Non-pigmented ciliary epithelial cell (primary cell): ENCODE results near the gene CDKL4.
"Not testable (repeated sequence)": the region's sequence is repeated elsewhere in the genome, so short reads cannot be mapped to it uniquely, and the experiment has no call there.

Source experiments
- DNase-seq: peaks from one replicate; pipeline ENCODE4 v3.0.0-alpha.2; 2010; ENCODE audit warnings: low read depth

The CDKL4 gene

DNA sequence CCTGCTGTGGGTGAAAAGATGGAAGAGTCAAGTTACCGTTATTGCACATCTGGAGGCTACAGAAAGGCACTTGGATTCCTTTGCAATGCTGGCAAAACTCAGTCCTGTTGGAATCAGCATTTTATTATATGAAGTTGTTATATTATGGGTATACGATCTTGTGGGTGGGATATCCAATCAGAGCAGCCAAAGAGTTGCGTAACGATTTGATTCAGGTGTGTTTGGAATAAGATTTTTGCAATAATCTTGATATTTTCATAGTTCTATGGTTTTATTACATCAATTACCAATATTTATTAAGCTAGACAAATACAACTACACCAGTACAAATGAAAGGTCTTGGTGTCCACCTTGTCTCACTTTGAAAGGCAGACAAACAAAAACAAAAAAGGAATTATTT, 65.0 kb downstream of the CDKL4 start:
- DNase-seq, result no peak

DNA sequence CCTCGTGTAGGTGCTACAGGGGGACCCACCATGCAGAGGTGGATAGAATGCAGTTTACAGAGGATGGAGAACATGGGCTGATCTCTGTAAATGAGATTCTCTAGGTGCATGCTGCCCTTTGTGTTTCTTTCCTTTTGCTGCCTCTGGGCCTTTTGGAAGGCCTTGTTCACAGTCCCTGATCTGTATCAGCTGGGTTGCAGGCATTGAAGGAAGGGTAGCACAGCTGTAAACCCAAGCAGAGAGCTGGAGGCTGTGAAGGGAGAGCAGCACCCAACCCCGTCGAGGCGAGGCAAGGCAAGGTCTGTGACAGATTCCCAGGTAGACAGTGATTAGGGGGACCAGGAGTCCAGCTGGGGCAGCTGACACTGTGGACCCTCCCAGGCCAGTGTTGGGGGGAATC, 66.8 kb downstream of the CDKL4 start:
- DNase-seq, result no peak

DNA sequence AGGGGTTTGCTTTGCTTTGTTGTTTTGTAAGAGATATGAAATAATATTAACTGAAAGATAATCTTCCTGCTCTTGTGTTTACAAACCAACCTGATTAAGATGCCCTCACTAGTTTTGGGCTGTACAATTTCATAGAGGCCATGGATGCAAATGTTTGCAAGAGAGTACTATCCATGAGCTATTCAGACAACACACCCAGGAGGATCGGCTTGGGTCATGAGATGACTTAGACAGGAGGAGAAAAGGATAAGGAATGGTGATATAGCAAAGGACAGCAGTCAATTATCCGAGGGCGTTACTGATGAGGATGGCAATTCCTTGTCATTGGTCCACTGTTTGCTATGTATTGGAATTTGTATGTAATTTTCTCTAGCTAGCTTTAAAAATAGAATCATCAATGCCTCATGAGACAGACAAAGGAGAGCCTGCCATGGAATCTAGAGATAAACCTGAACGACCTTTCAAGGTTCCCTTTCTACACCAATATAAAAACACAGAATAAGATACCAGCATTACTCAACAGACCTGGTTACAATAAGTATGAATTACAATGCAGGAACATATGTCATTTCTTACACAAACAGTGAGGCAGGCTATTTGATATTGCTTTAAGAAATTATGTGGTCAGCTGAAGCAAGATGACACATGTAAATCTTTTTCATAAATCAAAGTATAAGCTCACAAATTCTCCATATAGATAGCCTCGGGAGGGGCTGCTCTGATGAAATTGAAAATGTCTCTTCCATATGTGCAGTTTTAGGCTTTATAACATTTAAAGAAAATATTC, 68.6 kb downstream of the CDKL4 start:
- no peak for DNase-seq

DNA sequence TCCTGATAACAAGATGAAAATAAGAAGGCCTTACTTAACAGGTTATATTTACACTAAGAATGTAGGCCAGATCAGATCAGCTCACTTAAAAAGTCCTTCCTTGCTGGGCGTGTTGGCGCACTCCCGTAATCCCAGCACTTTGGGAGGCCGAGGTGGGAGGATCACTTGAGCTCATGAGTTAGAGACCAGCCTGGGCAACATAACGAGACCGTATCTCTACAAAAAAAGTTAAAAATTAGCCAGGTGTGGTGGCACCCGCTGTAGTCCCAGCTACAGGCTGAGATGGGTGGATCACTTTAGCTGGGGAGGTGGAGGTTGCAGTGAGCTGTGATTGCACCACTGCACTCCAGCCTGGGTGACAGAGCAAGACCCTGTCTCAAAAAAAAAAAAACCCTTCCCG, 69.7 kb downstream of the CDKL4 start:
- DNase-seq, result no peak

DNA sequence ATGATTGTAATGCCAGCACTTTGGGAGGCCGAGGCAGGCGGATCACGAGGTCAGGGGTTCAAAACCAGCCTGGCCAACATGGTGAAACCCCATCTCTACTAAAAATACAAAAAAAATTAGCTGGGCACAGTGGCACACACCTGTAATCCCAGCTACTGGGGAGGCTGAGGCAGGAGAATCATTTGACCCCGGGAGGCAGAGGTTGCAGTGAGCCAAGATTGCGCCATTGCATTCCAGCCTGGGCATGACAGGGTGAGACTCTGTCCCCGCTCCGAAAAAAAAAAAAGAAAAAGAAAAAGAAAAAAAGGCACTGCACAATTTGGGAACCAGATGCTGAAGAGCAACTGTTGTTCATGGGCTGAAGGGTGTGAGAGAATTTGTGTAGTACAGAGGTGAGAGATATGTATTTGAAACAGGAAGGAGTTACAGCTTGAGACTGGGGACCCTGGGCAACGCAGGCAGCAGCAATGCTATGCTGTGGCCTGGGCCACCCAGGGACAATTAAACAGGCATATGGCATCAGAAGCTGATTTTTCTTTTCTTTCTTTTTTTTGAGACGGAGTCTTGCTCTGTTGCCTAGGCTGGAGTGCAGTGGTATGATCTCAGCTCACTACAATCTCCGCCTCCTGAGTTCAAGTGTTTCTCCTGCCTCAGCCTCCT, 71.6 kb downstream of the CDKL4 start:
- not testable (repeated sequence) for DNase-seq

DNA sequence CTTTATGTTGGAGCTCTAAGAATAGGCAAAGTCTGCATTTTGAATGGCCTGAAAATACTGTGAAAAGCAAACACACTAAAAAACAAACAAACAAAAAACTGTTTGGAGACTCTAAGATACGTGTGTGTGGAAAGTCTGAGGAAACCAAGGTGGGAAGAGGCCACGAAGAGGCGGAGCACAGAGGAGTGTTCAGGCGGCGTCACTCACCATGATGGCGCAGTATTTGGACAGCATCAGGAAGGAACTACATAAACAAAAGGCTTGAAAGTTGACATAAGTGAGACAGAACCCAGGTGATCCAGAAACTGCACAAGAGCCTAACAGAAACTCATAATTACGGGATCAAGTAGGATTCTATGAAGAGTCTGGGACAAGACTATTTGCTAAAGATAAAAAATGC, 72.1 kb downstream of the CDKL4 start:
- no peak for DNase-seq

DNA sequence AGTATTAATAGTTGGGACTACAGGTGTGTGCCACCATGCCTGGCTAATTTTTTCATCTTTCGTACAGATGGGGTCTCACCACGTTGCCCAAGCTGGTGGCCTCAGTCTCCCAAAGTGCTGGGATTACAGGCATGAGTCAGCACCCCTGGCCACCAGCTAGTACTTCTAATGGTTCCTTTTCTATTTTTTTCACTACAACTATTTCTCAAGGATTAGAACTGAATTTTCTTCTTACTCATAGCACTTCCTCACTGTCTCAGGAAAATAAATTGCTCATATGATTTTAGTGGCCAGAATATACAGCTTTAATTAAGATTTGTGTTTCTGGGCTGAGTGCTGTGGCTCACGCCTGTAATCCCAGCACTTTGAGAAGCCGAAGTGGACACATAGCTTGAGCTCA, 79.7 kb downstream of the CDKL4 start:
- no peak for DNase-seq

DNA sequence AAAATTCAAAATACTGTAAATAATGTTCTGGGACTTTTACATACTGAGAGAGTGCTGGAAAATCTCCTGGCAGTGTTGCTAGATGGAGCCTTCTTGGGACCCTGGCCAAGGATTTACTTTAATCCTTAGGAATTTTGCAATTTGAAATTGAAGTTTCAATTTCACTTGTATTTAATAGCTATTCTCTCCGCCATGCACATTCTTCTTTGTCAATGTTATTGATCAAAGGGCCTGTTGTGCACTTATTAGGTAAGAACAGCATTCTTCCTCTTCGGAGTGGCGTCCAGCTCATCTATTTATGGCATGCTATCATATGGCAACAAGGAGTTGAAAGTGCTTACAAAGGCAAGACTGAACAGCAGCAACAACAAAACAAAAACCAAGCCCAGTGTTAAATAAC, 82.8 kb downstream of the CDKL4 start:
- no peak for DNase-seq

DNA sequence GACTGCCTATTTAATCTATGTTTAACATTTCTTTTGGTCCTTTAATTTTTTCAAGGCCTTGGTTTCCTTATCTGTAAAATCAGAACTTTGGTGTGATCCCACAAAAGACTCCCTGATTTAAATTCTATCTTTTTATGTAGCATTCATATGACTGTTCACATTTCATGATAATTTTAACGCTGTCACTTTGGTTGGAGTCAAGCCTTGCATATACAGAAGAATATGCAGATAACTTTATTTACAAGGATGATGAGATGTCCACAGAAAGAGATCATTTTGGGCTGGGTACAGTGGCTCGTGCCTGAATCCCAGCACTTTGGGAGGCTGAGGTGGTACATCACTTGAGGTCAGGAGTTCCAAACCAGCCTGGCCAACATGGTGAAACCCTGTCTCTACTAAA, 84.5 kb downstream of the CDKL4 start:
- DNase-seq, result no peak

DNA sequence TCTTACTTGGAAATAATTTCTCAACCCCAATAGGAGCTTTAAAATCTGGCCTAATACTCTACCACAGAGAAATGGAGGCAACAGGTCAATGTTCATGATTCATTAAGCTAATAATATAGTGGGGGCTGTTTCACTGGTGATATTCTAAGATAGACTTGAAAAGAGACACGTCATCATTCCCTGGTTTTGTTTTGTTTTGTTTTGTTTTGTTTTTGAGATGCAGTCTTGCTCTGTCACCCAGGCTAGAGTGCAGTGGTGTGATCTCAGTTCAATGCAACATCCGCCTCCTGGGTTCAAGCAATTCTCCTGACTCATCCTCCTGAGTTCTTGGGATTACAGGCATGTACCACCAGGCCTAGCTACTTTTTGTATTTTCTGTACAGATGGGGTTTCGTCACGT, 85.4 kb downstream of the CDKL4 start:
- DNase-seq, result no peak

DNA sequence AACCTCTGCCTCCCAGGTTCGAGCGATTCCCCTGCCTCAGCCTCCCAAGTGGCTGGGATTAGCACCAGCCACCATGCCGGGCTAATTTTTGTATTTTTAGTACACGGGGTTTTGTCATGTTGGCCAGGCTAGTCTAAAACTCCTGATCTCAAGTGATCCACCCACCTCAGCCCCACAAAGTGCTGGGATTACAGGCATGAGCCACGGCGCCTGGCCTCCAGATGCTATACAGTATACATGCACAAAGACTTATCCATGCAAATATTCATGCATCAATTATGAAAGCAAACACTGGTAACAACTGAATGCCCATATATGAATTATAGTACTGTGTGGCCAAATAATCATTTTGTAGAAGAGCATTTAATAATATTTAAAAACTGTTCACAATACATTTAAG, 86.9 kb downstream of the CDKL4 start:
- no peak for DNase-seq

DNA sequence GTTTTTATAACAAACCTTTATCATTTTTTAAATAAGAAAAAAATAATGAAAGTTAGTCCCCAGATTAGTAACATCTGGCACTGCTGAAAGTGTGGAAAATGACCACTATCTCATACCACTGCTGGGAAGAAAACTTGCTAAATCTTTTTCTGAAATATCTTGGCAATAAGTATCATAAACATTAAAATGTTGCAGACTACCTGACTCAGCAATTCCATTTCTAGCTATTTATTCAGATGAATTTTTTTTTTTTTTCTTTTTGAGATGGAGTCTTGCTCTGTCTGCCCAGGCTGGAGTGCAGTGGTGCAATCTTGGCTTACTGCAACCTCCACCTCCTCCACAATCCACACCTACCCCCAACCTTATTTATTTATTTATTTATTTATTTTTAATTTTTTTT, 87.7 kb downstream of the CDKL4 start:
- DNase-seq, result no peak

DNA sequence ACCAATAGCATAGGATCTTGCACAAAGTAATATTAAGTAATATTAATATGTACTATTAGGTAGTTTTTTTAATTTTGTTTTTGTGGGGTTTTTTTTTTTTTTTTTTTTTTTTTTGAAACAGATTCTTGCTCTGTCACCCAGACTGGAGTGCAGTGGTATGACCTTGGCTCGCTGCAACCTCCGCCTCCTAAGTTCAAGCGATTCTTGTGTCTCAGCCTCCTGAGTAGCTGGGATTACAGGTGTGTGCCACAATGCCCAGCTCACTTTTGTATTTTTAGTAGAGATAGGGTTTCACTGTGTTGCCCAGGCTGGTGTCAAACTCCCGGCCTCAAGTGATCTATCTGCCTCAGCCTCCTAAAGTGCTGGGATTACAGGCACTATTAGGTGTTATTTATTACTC, 88.2 kb downstream of the CDKL4 start:
- not testable (repeated sequence) for DNase-seq

DNA sequence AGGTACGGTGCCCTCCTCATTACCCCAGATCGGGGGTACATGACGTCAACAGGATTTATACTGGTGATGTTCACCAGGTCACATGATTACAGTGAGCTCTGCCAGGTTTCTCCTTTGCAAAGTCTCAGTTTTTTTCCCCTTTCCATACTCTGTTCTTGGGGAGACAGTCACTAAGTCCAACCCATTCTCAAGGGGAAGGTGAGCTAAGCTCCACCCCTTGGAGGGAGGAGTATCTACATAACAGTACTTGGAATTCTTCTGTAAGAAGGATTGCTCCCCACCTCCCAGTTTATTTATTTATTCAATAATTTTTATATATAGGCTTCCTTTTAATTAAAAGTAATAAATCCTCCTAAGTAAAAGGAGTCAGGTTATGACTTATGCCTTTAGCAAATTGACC, 88.8 kb downstream of the CDKL4 start:
- no peak for DNase-seq

DNA sequence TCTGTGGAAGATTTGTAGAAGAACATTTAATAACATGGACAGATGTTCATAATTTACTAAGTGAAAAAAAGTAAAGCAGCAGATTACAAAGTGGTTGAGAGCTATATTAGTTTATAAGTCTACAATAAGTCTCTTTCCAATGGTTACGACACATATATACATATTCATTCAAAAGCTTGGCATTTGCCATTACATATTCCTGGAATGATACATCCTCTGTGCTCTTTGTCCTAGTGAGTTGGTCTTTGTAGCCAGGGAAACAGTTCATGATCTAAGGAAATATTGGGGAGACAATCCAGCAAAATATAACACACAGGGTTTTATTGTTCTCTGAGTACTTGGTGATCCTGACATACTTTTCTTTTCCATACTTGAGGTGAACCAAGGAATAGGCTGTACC, 90.5 kb downstream of the CDKL4 start:
- no peak for DNase-seq

DNA sequence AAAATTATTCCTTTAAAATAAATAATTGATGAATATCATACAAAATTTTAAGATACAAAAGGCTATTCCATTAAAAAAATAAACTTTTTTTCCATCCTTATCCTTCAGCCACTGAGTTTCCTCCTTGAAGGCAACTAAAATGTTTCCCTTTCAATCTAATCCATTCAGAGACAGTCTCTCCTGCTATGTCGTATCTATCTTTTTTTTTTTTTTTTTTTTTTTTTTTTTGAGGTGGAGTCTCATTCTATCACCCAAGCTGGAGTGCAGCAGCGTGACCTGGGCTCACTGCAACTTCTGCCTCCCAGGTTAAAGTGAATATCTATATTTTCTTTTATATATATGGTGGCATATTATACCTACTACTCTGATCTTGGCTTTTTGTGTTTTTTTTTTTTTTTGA, 91.3 kb downstream of the CDKL4 start:
- DNase-seq, result no peak

DNA sequence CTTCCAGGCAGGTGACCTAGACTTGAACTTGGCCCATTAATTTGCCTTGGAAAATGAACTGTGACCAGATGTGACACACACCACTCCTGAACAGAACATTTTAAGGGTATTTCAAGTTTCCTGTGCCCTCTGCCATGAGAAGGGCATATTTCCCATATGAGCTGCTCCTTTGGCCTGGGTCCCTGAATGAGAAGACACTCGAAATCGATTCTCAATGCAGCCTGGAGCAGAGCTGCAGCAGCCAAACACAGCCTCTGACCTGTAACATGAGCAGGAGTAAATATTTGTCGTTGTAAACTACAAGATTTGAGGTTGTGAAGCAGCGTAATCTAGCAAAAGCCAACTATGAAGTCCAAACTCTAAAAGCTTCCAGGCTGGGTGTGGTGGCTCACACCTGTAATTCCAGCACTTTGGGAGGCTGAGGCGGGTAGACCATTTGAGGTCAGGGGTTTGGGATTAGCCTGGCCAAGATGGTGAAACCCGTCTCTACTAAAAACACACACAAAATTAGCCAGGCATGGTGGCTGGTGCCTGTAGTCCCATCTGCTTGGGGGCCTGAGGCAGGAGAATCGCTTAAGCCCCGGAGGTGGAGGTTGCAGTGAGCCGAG, 92.8 kb downstream of the CDKL4 start:
- DNase-seq, result no peak

DNA sequence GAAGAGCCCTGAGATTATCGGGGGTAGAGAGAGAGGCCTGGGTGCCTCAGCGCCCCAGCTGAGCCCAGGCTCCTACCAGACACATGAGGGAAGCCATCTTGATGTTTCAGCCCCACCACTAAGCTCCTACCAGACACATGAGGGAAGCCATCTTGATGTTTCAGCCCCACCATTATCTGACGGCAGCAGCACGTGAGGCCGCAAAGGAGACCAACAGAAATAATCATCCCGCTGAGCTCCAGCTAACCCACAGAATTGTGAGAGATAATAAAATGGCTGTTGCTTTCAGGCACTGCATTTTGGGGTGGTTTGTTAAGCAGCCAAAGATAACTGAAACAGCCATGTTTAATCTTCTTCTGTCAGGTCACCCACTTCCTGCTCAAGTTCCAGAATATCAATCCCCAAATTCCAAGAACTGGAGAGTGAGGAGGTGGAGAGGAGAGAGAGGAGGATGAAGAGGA, 93.6 kb downstream of the CDKL4 start:
- DNase-seq, result no peak

DNA sequence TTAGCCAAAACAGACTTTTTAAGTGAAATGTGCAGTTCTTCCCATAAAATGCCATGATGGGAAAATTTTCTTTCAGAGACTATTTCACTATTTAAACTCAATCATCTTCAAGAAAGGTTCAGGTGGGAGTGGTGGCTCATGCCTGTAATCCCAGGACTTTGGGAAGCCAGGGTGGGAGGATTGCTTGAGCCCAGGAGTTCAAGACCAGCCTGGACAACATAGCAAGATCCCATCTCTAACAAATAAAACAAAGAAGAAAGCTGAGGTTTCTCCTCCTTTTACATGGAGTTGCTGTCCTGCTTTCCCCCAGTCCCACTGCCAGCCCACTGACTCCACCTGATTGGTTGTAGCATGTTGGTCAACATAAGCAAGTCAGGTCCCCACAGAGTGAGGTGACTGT, 97.1 kb downstream of the CDKL4 start:
- no peak for DNase-seq

DNA sequence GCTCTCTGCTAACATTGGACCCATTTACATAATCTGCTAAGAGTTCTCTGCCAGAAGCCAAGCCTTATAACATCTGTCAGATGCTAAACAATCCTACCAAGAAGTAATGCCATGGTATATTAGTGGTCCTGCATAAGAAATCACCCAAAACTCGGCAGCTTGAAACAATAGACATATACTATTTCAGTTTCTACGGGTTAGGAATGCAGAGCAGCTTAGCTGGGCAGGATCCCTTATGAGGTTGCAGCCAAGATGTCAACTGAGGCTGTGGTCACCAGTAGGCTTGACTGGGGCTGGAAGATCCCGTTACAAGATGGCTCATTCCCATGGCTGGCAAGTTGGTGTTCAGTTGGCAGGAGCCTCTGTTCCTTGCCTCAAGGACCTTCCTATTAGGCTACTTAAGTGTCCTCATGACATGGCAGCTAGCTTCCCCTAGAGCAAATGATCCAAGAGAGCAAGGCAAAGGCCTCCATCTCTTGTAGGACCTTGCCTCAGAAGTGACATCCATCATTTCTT, 97.8 kb downstream of the CDKL4 start:
- DNase-seq, result no peak

DNA sequence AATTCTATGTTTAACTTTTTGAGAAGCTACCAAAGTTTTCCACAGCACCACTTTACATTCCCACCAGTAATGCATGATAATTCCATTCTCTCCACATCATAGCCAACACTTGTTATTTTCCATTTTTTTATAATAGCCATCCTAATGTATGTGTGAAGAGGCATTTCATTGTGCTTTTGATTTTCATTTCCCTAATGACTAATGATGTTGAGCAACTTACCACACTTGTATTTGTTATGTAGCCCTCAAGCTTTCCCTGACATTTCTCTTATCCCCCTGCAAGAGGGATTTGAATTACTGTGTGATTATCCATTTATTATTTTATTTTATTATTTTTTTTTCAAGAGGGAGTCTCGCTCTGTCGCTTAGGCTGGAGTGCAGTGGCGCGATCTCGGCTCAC, 99.4 kb downstream of the CDKL4 start:
- no peak for DNase-seq

DNA sequence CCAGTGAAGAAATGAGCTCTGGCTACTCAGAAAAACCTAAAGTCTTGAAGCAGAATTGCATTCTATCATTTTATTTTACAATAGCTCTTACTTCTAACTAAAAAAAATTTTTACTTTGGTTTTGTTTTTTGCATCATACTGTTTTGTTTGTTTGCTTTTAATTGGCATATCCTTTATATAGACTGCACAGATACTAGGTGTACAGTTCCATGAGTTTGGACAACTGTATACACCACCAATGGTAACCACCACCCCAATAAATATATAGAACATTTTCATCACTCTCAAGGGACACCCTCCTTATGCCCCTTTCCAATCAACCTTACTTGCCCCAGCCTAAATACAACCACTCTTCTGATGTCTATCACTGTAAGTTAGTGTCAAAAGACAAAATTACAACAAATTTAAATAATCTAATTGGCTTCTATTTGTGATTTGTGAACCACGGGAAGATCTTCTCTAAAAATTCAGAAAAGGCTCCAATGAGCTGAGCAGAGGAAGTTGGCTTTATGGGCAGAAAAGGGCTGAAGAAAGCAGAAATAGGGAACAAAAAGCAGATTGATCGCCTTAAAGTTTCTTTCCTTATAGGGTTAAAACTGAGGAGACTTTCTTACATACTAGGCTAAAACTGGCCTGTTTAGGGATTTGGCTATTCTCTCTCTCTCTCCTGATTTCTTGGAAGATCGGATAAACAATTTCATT, 100.7 kb downstream of the CDKL4 start:
- DNase-seq, result no peak
